GM18505 (cell line): Measurements from ENCODE around the gene CBR1.

Source experiments
- ATAC-seq: cut with Tn5 transposase; IDR thresholded peaks from one replicate; pipeline ENCODE4 v1.9.1; 2021; ENCODE audit not compliant: unreplicated experiment
- POLR2A ChIP-seq: IDR thresholded peaks from 4 replicates; pipeline ENCODE4 v1.6.1; 2011; ENCODE audit warnings: borderline replicate concordance; ENCODE audit not compliant: insufficient read depth, insufficient read length; ENCODE audit errors: extremely low read depth

CBR1 gene

DNA sequence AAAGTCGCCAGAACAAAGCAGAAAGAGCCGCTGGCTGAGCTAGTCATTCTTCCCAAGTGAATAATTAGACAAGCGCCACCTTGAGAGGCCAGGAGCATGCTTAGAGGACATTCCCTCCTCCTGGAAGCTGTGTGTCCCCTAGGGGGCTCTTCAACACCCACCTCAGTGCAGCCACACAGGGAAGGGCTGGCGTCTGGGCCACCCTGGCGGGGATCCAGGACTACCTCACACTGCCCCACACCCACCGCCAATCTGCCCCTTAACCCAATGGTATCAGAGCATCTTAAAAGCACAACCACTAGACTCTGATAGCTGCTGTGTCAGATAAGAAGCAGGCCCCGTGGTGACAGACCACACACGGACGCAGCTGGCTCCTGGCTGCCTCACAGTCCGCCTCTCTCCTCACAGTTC lies 34.4 kb upstream of the CBR1 start:
- no peak for TF ChIP-seq POLR2A
- no peak for ATAC-seq

DNA sequence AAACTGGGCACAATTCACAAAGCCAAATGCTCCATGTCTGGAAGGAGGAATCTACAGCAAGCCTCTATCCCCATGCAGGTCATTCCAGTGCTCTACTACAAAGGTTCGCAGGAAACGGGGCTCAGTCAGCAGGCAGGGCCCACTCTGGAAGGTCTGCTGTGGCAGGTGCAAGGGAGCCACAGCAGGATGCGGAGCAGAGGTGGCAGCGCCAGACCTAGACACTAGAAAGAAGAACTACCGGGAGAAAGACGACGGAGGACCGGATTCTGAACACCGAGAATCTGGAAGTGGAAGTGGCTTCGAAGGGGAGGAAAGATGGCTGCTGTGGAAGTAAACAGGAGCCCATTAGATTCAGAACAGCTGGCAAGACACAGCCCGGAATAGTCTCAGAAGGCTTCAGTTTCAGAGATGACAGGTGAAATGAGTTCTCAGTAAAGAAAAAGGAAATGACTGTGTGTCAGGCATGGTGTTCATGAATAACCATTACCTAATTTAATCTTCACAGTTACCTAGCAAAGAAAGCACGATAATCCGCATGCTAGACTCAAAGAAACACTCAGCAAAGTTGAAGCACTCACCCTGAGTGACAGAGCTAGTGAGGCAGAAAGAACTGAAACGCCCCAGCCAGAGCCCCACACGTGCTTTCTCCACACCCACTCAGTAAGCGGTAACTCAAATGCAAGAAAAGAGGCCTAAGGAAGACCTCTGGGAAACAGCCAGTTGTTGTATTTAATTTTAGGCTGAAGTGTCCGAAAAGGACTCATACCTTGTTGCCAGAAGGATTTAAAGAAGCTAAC lies 30.9 kb upstream of the CBR1 start:
- ATAC-seq, result no peak
- TF ChIP-seq POLR2A, result no peak

DNA sequence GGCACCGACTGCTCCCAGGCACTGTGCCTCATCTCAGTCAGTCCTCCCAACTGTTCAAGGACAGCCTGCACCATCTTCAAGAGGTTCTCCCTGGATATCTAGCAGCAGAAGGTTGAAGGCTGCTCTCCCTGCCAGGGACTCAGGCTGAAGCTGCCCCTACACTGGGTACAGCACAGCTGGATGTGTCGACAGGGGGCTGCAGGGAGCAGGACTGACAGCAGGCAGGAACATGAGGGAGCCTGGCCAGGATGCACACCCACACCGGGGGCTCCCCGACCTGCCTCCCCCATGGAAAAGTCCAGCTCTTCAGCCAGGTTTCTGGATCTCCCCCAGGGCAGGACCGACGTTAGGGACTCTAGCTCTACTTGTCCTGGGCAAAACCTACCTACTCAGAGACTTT lies 30.0 kb upstream of the CBR1 start:
- no peak for TF ChIP-seq POLR2A
- ATAC-seq, result no peak

DNA sequence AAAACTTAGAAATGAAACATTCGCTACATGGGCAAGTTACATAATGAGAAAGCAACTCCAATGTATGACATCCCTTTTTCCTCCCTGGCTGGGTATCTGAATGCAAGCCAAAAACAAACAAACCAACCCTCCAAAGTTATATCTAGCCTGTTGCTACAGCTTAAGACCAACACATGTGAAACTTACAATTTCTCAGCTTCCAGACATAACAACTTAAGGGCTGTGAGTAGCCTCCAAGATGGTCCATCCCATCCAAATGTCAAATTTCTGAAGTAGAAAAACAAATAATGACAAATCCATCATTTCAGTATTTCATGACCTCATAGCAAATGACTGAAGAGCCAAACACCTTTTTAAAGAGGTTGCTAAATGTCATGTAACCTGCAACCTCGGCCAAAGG lies 29.4 kb upstream of the CBR1 start:
- no peak for TF ChIP-seq POLR2A
- no peak for ATAC-seq

DNA sequence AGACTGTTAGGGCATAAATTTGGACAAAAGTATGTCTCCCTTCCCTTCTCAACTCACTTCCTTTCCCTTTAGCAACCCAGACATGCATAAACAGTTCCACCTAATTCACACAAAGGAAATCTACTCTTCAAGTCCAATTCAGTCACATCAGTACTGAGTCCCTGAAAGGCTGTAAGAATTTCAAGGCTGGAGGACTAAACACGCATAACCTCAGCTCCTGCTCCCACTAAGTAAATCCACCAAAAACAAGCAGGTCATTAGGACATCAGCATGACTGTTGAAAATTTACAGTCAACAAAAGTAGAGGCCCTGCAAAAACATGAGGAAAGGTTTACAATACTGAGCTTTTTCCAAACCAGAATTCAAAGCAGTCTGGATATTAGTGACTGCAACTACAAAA lies 27.9 kb upstream of the CBR1 start:
- TF ChIP-seq POLR2A, result no peak
- ATAC-seq, result no peak

DNA sequence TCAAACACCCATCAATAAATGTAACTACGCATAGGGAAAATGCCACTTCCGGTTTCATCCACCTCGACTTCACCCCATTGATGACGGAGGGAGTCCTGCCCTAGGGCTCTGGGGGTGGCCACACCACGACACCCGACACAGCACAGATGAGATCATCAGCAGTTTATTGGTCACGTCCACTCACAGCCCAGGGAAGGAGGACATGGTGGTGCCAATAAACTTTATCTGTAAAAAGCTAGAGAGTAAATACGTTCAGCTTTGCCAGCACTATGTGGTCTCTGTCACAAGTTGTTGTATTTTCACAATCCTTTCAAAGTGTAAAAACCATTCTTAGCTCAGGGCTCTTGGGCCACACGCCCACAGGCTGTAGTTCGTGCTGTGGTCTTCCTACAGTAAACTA lies 25.8 kb upstream of the CBR1 start:
- no peak for ATAC-seq
- TF ChIP-seq POLR2A, result no peak

DNA sequence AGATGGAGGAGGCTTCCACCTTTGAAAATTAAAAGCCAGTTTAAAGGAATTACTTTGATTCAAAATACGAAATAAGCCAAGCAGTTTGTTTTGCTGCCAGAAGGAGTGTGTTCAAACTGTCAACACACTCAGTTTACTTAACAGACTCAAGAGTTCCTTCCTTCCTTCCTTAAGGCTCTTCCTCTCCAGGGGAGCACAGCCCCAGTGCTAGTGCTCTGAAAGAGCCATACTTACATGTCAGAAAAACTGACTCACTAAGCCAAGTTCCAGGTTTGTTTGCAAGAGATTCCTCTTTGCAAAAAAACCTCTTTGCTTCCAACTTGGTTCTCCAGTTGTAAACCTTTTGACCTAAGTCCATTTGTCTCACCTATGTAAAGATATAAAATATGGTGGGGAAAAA lies 23.8 kb upstream of the CBR1 start:
- no peak for TF ChIP-seq POLR2A
- ATAC-seq, result no peak

DNA sequence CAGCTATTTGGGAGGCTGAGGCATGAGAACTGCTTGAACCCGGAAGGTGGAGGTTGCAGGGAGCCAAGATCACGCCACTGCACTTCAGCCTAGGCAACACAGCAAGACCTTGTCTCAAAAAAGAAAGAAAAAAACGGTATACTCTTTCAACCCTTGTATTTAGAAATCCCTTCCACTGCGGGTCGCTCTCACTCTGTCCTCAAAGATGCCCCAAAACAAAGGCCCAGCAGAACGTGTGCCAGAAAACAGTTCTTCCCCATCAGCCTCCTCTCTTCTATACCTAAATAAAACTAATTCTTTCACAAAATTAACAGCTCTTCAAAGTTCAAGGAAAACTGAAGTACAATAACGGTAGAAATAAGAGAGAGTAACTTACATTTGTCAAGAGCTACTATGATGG lies 22.7 kb upstream of the CBR1 start:
- TF ChIP-seq POLR2A, result no peak
- no peak for ATAC-seq

DNA sequence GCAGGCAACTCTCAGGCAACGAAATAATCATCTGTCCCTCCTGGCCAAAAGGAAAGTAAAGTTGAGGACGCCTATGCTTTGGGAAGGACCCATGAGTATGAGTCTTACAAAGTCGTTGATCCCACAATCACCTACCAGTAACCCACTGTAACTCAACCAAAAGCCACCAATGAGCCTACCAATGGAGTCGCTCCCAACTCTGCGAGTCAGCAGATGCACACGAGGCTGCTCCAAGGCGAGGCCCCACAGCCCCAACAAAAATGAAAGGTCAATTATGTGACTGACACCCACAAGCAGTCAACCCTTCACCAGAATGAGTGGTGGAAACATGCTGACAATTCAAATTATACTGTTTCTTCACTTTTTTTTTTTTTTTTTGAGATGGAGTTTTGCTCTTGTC lies 21.5 kb upstream of the CBR1 start:
- TF ChIP-seq POLR2A, result no peak
- ATAC-seq, result no peak

DNA sequence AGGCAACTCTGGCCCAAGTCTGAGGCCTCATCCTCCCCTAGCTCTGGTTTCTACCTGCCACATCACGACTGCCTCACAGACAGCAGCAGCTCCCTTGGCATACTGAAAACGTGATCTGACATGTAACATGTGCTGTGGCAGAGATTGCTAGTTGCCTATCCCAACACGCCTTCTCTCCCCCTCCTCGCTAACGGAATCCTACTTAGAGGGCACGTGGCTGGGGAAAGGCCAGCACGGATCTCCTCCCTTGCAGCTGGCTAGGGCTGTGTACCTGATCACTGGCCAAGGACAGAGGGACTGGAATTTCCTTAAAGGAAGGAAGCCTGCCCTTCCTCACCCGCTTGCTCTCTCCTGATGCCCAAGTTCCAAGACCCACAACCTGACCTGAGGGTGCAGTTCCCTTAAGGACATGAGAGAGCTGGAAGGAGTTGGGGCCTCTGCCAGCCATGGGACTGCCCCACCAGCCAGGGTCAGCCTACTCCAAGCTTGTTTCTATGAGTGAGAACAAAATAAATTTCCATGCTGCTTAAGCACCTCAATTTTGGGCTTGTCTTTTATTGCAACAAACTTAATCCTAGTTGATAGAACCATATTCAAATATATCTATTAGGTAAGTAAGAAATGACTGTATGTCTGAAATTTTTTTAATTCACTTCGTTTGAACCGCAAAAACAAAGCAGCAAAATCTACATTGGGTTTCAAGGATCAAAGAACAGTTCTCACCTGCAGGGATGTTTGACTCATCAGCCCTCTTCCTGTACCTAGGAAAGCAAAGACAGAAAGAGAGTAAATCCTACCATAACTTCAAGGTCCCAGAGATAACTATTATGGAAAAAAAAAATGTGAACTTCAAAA lies 16.7 kb upstream of the CBR1 start:
- ATAC-seq, result no peak
- TF ChIP-seq POLR2A, result no peak

DNA sequence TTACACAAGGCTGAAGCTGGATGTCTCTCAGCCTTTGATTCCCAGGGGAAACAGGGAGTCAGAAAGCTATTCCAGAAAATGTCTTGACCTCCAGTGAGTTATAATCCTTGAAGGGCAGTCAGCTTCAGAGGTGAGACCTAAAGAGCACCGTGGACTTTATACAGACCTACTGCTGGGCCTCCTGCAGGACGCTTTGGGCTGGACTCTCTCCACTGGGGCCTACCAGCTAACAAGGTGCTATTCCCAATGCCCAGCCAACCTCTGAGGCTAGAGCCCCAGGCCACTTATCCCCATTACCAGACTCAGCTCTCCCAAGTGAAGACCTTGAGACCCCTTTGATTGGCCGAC lies 16.1 kb upstream of the CBR1 start:
- no peak for TF ChIP-seq POLR2A
- ATAC-seq, result no peak

DNA sequence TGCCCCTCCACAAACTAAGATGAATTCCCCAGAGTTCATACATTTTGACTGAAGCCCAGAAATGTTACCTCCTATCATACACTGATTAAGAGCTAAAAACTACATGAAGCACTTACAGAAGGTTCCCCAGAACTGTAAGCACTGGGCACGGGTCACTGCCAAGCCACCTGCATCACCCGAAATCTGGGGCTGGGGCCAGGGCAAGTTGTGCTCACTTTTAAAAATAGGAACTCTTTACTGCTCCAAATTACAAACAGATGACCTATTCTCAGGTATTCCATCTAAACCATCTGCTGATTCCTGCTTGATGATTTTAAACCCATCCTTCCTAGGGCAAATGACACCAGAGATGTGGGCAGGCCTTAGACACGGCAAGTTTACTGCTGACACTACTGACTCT lies 14.3 kb upstream of the CBR1 start:
- no peak for ATAC-seq

DNA sequence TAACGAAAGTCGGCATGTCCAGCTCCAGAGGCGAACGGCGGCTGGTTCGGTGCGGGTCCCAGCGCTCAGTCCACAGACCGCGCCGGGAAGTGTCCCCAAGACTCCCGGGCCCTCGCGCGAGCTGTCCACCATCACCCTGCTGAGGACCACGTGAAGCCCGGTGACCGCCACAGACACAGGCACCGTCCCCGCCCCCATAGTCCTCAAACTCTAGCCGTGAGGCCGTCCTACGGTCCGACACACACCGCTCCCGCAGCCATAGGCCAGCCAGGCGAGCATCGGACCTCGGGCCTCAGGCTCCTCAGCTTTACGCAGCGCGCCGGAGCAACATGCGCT lies 10.0 kb upstream of the CBR1 start:
- peak; percentile 38 for ATAC-seq

More for the DNA sequence above, 14.3 kb upstream of the CBR1 start:
- no peak for TF ChIP-seq POLR2A

More for the DNA sequence above, 10.0 kb upstream of the CBR1 start:
- no peak for TF ChIP-seq POLR2A
